GM18520 (cell line): ENCODE results near the gene CLEC10A.

Experiments used
- ATAC-seq: cut with Tn5 transposase; IDR thresholded peaks from one replicate; pipeline ENCODE4 v1.9.1; 2021; ENCODE audit not compliant: unreplicated experiment

CLEC10A gene

DNA sequence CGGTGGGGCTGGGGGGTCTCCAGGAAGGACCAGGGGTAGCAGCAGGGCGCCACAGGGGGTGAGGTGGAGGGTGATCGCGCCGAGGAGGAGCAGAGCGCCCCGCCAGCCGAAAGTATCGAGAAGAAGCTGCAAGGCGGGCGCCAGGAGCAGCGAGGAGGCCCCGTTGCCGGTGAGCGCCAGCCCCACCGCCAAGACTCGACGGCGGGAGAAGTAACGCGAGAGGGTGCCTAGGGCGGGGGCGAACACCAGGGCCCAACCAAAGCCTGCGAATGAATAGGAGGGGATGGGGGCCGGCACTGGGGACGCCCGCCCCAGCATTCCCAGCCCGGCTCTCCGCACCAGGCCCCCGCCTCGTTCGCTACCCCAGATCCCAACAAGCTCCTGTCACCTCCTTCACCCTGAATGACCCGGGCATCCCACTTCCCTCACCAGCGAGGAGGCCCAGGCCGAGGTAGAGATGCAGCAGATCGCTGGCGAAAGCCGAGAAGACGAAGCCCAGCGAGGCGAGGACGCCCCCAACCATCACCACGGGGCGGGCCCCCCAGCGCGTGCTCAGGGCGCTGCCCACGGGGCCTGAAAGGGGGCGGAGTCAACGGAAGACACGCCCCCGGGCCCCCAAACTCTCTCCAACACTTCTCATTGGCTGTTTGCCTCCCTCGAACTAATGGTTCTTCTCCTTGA is 37.4 kb downstream of the CLEC10A start:
- no peak for ATAC-seq

DNA sequence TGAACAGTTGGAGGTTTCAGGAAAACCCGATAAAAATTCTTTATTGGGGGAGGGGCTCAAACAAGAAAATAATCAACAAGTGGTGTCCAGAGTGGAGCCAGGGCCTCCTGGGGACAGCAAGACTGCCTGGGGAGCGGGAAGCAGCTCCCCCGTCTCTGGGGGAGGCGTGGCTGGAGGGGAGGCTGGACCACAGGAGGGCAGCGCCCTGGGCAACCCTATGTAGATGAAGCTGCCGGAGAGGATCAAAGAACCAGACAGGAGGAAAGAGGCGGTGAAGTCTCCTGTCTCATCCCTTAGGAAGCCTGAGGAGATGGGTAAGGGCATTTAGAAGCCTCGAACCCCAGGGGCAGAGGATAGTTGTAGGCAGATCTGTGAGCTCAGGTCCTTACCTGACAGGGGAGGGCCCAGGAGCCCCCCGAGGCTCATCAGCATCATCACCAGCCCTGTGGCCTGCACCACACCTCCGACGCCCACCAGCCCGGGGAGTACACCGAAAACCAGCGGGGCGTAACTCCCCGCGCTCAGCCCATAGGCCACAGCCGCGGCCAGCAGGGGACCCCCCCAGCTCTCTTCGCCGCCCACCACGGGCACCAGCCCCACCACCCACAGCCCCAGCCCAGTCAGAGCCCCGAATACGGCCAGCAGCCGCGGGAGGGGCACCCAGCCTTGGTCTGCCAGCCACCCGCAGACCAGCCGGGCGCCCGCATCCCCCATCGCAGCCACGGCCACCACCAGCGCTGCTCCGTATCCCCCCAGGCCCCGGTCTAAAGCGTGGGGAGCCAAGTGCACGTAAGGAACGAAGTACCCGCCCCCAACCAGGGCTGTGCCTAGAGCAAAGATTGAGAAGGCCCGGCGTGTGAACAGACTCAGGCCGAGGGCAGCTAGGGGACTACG is 38.2 kb downstream of the CLEC10A start:
- no peak for ATAC-seq

- ATAC-seq: no peak
These were observed 40.2 kb downstream of the CLEC10A start for GRCh38 chr17:7039832-7040231.

GRCh38 chr17:7038025-7038862 is 41.8 kb downstream of the CLEC10A start:
- no peak for ATAC-seq

DNA sequence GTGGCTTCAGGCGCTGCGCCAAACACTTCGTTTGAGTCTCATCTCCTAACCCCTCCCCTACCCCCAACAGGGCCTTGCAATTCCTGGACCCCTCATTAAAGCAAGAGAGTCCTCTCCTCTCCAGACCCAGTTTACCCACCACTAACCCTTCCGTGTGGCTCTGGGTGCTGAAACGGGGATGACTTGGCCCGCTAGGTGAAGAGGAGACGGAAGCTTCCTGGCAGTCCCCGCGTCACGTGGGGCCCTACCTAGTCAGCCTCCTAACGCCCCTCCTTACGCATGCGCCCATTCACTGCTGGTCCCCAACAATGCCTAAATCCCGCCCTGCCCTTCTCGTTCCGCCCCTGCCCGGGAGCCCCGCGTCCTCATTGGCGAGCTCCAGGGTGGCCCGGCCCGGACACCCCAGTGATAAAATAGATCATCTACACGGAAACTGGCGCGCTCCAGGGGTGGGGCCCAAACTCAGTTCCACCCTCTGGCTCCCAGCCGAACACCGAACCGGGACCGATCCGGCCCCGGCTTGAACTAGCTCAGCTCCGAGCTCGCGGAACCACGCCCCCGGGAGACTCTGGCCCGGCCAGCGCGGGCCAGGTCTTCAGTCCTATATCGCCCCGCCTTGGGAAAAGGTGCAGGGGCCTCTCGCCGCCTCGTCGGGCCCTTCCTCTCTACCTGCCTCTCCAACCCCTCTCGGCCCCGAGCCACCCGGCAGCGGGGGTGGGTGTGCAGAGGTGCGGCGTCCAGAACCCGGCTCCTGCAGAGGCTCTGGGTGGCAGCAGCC is 44.3 kb downstream of the CLEC10A start, which contains the start of gene SLC16A13:
Gene SLC16A13 (plus strand): TSS at position 425 of the 778 bp plus-strand sequence. CDS start 368 bp downstream, outside the sequence.
- peak; percentile 85 for ATAC-seq

GRCh38 chr17:7034955-7035590 is 45.0 kb downstream of the CLEC10A start:
- ATAC-seq: no peak

DNA sequence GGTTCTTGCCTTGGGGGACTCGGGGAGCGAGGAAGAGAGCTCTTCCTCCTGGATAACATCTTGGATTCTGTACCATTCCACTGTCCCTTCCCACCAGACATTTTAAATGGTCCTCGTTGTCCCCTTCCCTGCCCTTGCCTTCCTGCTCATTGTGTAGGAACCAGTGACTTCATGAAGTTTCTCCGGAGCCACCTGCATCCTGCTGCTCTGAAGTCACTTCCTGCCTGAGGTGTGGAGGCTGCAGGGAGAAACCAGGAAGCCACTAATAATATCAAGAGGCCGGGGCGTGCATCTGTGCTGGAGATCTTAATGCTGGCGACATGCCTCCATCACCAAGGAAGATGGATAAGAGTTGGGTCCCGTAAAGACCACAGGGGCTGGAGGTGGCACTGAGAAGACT is 50.4 kb downstream of the CLEC10A start:
- no peak for ATAC-seq

DNA sequence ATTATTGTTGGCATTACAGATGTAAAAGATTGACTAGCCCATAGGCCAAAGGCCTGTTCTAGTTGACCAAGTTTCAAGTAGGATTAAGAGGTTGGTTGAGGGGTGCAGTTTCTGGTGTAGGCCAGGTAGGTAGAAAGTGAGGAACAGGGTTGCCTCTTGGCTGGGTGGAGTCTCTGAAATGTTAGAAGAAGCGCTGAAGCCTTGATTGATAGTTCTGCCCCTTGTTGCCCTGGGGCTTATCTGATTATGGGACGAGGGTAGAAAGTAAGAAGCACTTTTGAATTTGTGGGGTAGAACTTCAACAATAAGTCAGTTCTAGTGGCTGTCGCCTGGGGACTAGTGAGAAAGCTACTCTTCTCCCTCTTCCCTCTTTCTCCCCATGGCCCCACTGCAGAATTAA is 51.0 kb downstream of the CLEC10A start:
- no peak for ATAC-seq

DNA sequence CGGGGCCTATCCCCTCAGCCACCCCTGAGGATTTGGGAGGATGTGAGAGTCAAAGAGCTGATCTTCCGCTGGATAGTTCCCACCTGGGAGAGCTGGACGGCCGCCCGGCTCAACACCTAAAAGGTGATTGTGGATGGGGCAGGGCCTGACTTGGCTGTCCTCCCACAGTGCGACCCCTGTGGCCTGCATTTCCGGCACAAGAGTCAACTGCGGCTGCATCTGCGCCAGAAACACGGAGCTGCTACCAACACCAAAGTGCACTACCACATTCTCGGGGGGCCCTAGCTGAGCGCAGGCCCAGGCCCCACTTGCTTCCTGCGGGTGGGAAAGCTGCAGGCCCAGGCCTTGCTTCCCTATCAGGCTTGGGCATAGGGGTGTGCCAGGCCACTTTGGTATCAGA is 52.7 kb downstream of the CLEC10A start:
- no peak for ATAC-seq

DNA sequence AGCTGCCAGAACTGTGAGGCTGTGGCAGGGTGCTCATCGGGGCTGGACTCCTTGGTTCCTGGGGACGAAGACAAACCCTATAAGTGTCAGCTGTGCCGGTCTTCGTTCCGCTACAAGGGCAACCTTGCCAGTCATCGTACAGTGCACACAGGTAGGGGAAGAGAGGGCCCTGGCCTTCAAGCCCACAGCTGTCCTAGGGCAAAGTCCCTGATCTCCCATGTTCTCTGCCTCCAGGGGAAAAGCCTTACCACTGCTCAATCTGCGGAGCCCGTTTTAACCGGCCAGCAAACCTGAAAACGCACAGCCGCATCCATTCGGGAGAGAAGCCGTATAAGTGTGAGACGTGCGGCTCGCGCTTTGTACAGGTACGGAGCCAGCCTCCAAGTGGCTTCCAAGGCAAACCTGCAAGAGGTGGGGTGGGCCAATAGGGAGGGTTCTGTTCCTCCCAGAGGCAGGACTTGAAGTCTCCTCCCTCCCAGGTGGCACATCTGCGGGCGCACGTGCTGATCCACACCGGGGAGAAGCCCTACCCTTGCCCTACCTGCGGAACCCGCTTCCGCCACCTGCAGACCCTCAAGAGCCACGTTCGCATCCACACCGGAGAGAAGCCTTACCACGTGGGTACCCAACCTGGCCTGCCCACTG is 53.5 kb downstream of the CLEC10A start:
- no peak for ATAC-seq

DNA sequence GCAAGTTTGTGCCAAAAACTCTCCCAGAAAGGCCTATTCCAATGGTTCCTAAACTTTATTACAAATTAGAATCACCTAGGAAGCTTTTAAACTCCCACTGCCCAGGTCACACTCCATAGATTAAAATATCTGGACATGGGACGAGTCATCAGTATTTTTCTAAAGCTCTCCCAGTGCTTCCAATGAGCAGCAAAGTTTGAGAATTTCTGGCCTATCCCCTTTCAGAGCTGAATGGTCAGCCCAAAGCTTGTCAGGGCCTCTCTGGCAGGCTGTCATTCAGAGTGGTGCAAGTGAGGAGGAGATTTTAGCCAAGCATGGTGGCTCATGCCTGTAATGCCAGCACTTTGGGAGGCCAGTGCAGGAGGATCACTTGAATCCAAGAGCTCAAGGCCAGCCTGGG is 54.8 kb downstream of the CLEC10A start:
- no peak for ATAC-seq
